Heart left ventricle (tissue), 16 donors: ENCODE results near the gene CMBL. TPM values are rescaled to one million over a fixed set of nuclear protein-coding genes. Genes with fewer than 3 reads are reported as not detected.

Experiments
- ATAC-seq, 4 donors: fragments of 200-7000 bp; cut with Tn5 transposase; one replicate each; pipeline ENCODE4 v1.9.1; 2020 to 2022; ENCODE audit warnings: moderate library complexity in 4 of 4, mild to moderate bottlenecking in 3 of 4, moderate number of reproducible peaks in 1 of 4
- DNase-seq, 5 donors: peaks; one replicate each; pipeline ENCODE4 v3.0.0-alpha.2; 2020
- H3K27ac ChIP-seq, 12 donors: fragments of 200-600 bp; sonication (generic) in 4 of 12; one replicate each; pipeline versions ENCODE4 v1.5.0 to v1.8.0; 2016 to 2022; ENCODE audit warnings: mild to moderate bottlenecking in 2 of 12
- H3K27me3 ChIP-seq, 9 donors: fragments of 200-600 bp; sonication (generic) in 2 of 9; one replicate each; pipeline versions ENCODE4 v1.5.1 to v1.8.0; 2016 to 2022; ENCODE audit warnings: mild to moderate bottlenecking in 3 of 9
- H3K36me3 ChIP-seq, 9 donors: fragments of 200-600 bp; sonication (generic) in 2 of 9; one replicate each; pipeline versions ENCODE4 v1.5.0 to v1.8.0; 2018 to 2022; ENCODE audit warnings: mild to moderate bottlenecking in 2 of 9
- H3K4me1 ChIP-seq, 12 donors: fragments of 200-600 bp; sonication (generic) in 4 of 12; one replicate each; pipeline versions ENCODE4 v1.5.0 to v1.8.0; 2016 to 2022; ENCODE audit warnings: mild to moderate bottlenecking in 3 of 12
- H3K4me3 ChIP-seq, 12 donors: fragments of 200-600 bp; sonication (generic) in 4 of 12; one replicate each; pipeline versions ENCODE4 v1.5.0 to v1.8.0; 2017 to 2022; ENCODE audit warnings: mild to moderate bottlenecking in 9 of 12, moderate library complexity in 4 of 12
- H3K9me3 ChIP-seq, 12 donors: fragments of 200-600 bp; sonication (generic) in 4 of 12; one replicate each; pipeline versions ENCODE4 v1.5.0 to v1.8.0; 2016 to 2022; ENCODE audit warnings: mild to moderate bottlenecking in 1 of 12
- CTCF ChIP-seq, 12 donors: fragments of 200-600 bp; sonication (generic) in 4 of 12; IDR thresholded peaks; one replicate each; pipeline versions ENCODE4 v1.5.0 to v1.8.0; 2018 to 2022; ENCODE audit warnings: antibody characterized with exemption in 12 of 12, mild to moderate bottlenecking in 5 of 12
- POLR2A ChIP-seq, 2 donors: fragments of 450-650 bp; IDR thresholded peaks; one replicate each; pipeline ENCODE4 v1.6.1; 2017; ENCODE audit warnings: antibody characterized with exemption in 2 of 2, mild to moderate bottlenecking in 2 of 2, moderate library complexity in 2 of 2
- WGBS, 4 donors: extraction: QIAGEN DNeasy Blood & Tissue Kit in 2 of 4; methylation state at CpG; one replicate each; pipeline versions ENCODE4 v1.1.5 to v1.1.7; 2013 to 2018; 5-methylcytosine and 5-hydroxymethylcytosine counted together
- intact Hi-C, 10 donors: fragments of 100-400 bp; cut with DNase I; formaldehyde crosslinking; loops; one replicate each; pipeline versions ENCODE4 v1.11.1 to v1.14.2; 2022
- polyA plus RNA-seq, 2 donors: library from polyadenylated mRNA; stranded (reverse); fragments of 200-250 nt; gene quantifications; one replicate each; pipeline ENCODE4 v1.2.3, GENCODE V29; 2013
- total RNA-seq, 9 donors: library from RNA; depleted of rRNA in 2 of 9; stranded (reverse); fragments of >200 nt in 2 of 9; fragmentation: NEBNext Ultra II Directional in 3 of 9; extraction: Animal tissue kit (Norgen Biotek cat#: 25700) in 3 of 9; gene quantifications; one replicate each; pipeline versions ENCODE4 v1.1.0 to v1.2.4, GENCODE V29; 2016 to 2023
- donor health status: ischemic (EF 13 %, LVEDD 7.1; RV severe dilation, severe dysfunction).
- donor health status: healthy with polysubstance abuse.
- donor health status: DM: no; HTN: yes; CAD: no.
- donor health status: DM: no; HTN: no; CAD: no.
- donor health status: ischemic (EF 25% LVEDD 6.9; RV normal size, moderate dysfunction).
- donor health status: ischemic (EF 25% LVEDD 5.7; RV mildly dilated, moderate dysfunction).
- donor health status: healthy.
- donor health status: DM: yes; HTN: yes; CAD: no.
- donor health status: ischemic (EF 35%, LVEDD 5.7; RV mildly dilated, moderate dysfunction).
- donor health status: nonischemic (EF 11% LVEDD 7.7; RV severe dilation, severe dysfunction).
- donor health status: DM: yes; HTN: yes; CAD: no.
- donor health status: PGD.
- donor health status: ischemic (EF 29% LVEDD 5.4; RV normal size, mild dysfunction).
- donor health status: nonischemic (EF 23%, LVEDD 6.1; RV moderate dilation, normal function).

Gene CMBL
- total and polyA plus RNA-seq, 11 donors: 12.4 to 53.5 (median 29.0) TPM

- intact Hi-C loops: no loop called here
- WGBS, 4 donors: 67 to 78% (median 74%) methylated on average over 7 of the region's 7 CpGs
- ATAC-seq (no peak), DNase-seq (no peak)
- peaks cover 0 to 29% (median 9%) of the 10 kb centered on the region in 12 donors for H3K4me1 ChIP-seq
- peaks cover 0 to 3% (median 0%) of the 10 kb centered on the region in 9 donors for H3K36me3 ChIP-seq
- no peaks in the 10 kb centered on the region for H3K9me3 ChIP-seq
- TF ChIP-seq CTCF (IDR thresholded peaks at IDR 0.05) (no peak), POLR2A (IDR thresholded peaks at IDR 0.05) (no peak)
- H3K4me3 ChIP-seq: peak overlapping the region in 7 of 12 donors; percentile 3 to 30 (median 26)
- peak overlapping the region in 11 of 12 donors; percentile 11 to 80 (median 70) for H3K27ac ChIP-seq
- H3K27me3 ChIP-seq: no peaks in the 10 kb centered on the region
These were observed 6.4 kb downstream of the CMBL start for GRCh38 chr5:10301266-10301665.

GRCh38 chr5:10300246-10300645, 7.5 kb downstream of the CMBL start:
- no peak overlapping the region for H3K27ac ChIP-seq
- H3K9me3 ChIP-seq: no peaks in the 10 kb centered on the region
- DNase-seq (no peak), ATAC-seq (no peak)
- H3K4me3 ChIP-seq: no peak overlapping the region
- no peaks in the 10 kb centered on the region for H3K27me3 ChIP-seq
- H3K36me3 ChIP-seq: peaks cover 0 to 3% (median 0%) of the 10 kb centered on the region in 9 donors
- TF ChIP-seq POLR2A (IDR thresholded peaks at IDR 0.05): no peak
- no peak for TF ChIP-seq CTCF (IDR thresholded peaks at IDR 0.05)
- WGBS, 4 donors: 89 to 95% (median 90%) methylated on average over 5 of the region's 5 CpGs
- peaks cover 0 to 27% (median 8%) of the 10 kb centered on the region in 12 donors for H3K4me1 ChIP-seq
- intact Hi-C loops: no loop called here

GRCh38 chr5:10297646-10298204, 10.0 kb downstream of the CMBL start:
- H3K27ac ChIP-seq: no peak overlapping the region
- WGBS, 4 donors: 71 to 77% (median 73%) methylated on average over 14 of the region's 14 CpGs
- no peak for DNase-seq
- TF ChIP-seq CTCF (IDR thresholded peaks at IDR 0.05): no peak
- TF ChIP-seq POLR2A (IDR thresholded peaks at IDR 0.05): no peak
- H3K36me3 ChIP-seq: peaks cover 0 to 3% (median 0%) of the 10 kb centered on the region in 9 donors
- peaks cover 0 to 9% (median 0%) of the 10 kb centered on the region in 12 donors for H3K4me1 ChIP-seq
- intact Hi-C loops: loop anchor here in 1 of 10 donors (10.0 kb wide), 1 partner anchor 327 kb away; no protein-coding TSS in a partner anchor
- ATAC-seq: no peak
- no peaks in the 10 kb centered on the region for H3K27me3 ChIP-seq
- no peak overlapping the region for H3K4me3 ChIP-seq
- H3K9me3 ChIP-seq: no peaks in the 10 kb centered on the region

- H3K4me3 ChIP-seq: no peak overlapping the region
- H3K27ac ChIP-seq: no peak overlapping the region
- intact Hi-C loops: loop anchor here in 1 of 10 donors (10.0 kb wide), 1 partner anchor 329 kb away; no protein-coding TSS in a partner anchor
- DNase-seq (no peak), ATAC-seq (no peak)
- no peak for TF ChIP-seq POLR2A (IDR thresholded peaks at IDR 0.05)
- no peak for TF ChIP-seq CTCF (IDR thresholded peaks at IDR 0.05)
- no peaks in the 10 kb centered on the region for H3K4me1 ChIP-seq
- no peaks in the 10 kb centered on the region for H3K9me3 ChIP-seq
- WGBS, 4 donors: 88 to 94% (median 93%) methylated on average over 8 of the region's 8 CpGs
- H3K27me3 ChIP-seq: no peaks in the 10 kb centered on the region
- peaks cover 0 to 3% (median 0%) of the 10 kb centered on the region in 9 donors for H3K36me3 ChIP-seq
These were observed 11.9 kb downstream of the CMBL start for GRCh38 chr5:10295619-10296326.
